SU-DHL-6 (cell line): ENCODE results near the gene GRM1.

Experiments
- H2AFZ ChIP-seq: fragments of 200-600 bp; sonication (generic); 2 replicates; pipeline ENCODE4 v1.6.1; 2014; ENCODE audit warnings: low read depth, mild to moderate bottlenecking, moderate library complexity, mixed read lengths, antibody characterized with exemption, low read length; ENCODE audit not compliant: severe bottlenecking
- H3F3A ChIP-seq: fragments of 200-600 bp; shearing (Covaris generic); 2 replicates; pipeline ENCODE4 v1.6.0; 2016; ENCODE audit warnings: antibody characterized with exemption, mild to moderate bottlenecking; ENCODE audit not compliant: insufficient read depth
- H3K27ac ChIP-seq: fragments of 200-600 bp; sonication (generic); 2 replicates; pipeline ENCODE4 v1.5.1; 2016; ENCODE audit warnings: low read depth, mild to moderate bottlenecking, low read length, moderate library complexity, mixed read lengths
- H3K27me3 ChIP-seq: fragments of 200-600 bp; sonication (generic), shearing (Covaris generic); 2 replicates; pipeline ENCODE4 v1.6.0; 2014; ENCODE audit warnings: mild to moderate bottlenecking, low read length
- H3K36me3 ChIP-seq: fragments of 200-600 bp; sonication (generic); 2 replicates; pipeline ENCODE4 v1.6.1; 2014; ENCODE audit warnings: mild to moderate bottlenecking, low read length, mixed read lengths
- H3K4me2 ChIP-seq: fragments of 300-600, 200-600 bp; shearing (Covaris generic), sonication (generic); 2 replicates; pipeline ENCODE4 v1.6.0; 2014; ENCODE audit warnings: low read length, low read depth, mild to moderate bottlenecking; ENCODE audit not compliant: poor library complexity, severe bottlenecking
- H3K4me3 ChIP-seq: fragments of 200-600 bp; sonication (generic); 2 replicates; pipeline ENCODE4 v1.5.1; 2014; ENCODE audit warnings: antibody characterized with exemption, low read length, mild to moderate bottlenecking, mixed read lengths; ENCODE audit not compliant: insufficient read depth, poor library complexity, severe bottlenecking
- H3K79me2 ChIP-seq: fragments of 200-600 bp; sonication (generic); 2 replicates; pipeline ENCODE4 v1.6.1; 2014; ENCODE audit warnings: mild to moderate bottlenecking, low read length, moderate library complexity; ENCODE audit not compliant: insufficient read depth
- H3K9ac ChIP-seq: fragments of 200-600 bp; sonication (generic); 2 replicates; pipeline ENCODE4 v1.7.0; 2014; ENCODE audit warnings: mild to moderate bottlenecking, low read length
- H3K9me2 ChIP-seq: fragments of 200-600 bp; sonication (generic); replicated peaks from 2 replicates; pipeline ENCODE4 v1.6.1; 2014; ENCODE audit warnings: low read length; ENCODE audit not compliant: insufficient read depth
- H3K9me3 ChIP-seq: fragments of 200-600 bp; sonication (generic); 2 replicates; pipeline ENCODE4 v1.6.1; 2014; ENCODE audit warnings: low read length, mixed read lengths; ENCODE audit not compliant: insufficient read depth
- H4K20me1 ChIP-seq: fragments of 200-600 bp; sonication (generic); 2 replicates; pipeline ENCODE4 v1.6.1; 2014; ENCODE audit warnings: low read depth, mild to moderate bottlenecking, antibody characterized with exemption, low read length, moderate library complexity, mixed read lengths
- EZH2phosphoT487 ChIP-seq: fragments of 200-600 bp; sonication (generic), shearing (Covaris generic); conservative IDR thresholded peaks from 2 replicates; pipeline ENCODE4 v1.6.1; 2018; ENCODE audit warnings: mild to moderate bottlenecking, antibody characterized with exemption, low read length, moderate library complexity, mixed read lengths
- TF ChIP-seq, protein P1 (sequence below): fragments of 200-600 bp; sonication (generic); IDR thresholded peaks from one replicate; pipeline ENCODE4 v1.5.1; 2017; ENCODE audit warnings: antibody characterized with exemption, mild to moderate bottlenecking, low read length, moderate library complexity; ENCODE audit not compliant: insufficient read depth, poor library complexity, severe bottlenecking

GRM1 gene

DNA sequence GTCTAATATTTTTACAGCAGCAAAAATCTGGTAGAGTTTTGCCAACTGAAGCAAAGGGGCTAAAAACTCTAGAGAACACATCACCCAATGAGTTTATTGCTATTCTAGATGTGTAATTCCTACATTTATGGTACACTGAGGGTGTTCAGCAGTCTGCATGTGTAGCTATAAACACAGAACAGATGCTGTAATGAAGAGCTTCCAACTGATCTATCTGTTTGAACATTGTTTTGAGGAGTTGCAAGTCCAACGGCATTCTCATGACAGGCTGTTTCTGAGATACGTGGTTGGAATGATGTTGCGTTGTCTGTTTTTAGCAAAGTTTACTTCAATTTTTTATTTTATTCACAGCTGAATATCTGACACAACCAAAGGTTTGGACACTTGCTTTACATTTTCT is 373.6 kb downstream of the GRM1 start:
- Histone ChIP-seq H3K27ac (no peak overlapping the region), H3K27me3 (no peaks in the 10 kb centered on the region), H4K20me1 (no peaks in the 10 kb centered on the region), H3K9ac (no peak overlapping the region), H3K4me3 (no peak overlapping the region), H3K36me3 (no peaks in the 10 kb centered on the region), H2AFZ (no peak overlapping the region), H3F3A (no peaks in the 10 kb centered on the region), H3K4me2 (no peak overlapping the region), H3K9me3 (no peaks in the 10 kb centered on the region), H3K9me2 (no peaks in the 10 kb centered on the region), H3K79me2 (no peaks in the 10 kb centered on the region)
- no peak for TF ChIP-seq EZH2phosphoT487
- TF ChIP-seq, protein P1, sequence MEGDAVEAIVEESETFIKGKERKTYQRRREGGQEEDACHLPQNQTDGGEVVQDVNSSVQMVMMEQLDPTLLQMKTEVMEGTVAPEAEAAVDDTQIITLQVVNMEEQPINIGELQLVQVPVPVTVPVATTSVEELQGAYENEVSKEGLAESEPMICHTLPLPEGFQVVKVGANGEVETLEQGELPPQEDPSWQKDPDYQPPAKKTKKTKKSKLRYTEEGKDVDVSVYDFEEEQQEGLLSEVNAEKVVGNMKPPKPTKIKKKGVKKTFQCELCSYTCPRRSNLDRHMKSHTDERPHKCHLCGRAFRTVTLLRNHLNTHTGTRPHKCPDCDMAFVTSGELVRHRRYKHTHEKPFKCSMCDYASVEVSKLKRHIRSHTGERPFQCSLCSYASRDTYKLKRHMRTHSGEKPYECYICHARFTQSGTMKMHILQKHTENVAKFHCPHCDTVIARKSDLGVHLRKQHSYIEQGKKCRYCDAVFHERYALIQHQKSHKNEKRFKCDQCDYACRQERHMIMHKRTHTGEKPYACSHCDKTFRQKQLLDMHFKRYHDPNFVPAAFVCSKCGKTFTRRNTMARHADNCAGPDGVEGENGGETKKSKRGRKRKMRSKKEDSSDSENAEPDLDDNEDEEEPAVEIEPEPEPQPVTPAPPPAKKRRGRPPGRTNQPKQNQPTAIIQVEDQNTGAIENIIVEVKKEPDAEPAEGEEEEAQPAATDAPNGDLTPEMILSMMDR, result no peak

DNA sequence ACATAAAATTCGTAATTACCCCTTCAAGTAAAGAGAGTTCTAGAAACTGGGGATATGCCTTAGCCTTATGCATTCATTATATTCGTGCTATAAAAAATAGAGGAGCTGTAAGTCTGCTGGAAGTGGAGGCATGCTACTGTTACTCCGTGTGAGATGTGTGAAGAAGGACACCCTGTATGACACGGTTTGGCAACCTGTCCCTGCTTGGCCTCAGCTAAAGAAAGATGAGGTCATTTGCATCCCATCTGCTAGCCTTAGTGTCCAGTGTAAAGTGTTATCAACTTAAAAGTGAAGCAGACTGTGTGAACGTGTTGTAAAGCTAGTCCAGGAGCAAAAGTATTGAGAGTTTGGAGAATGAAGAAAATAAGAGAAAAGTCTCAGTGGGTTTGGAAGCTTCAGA is 379.7 kb downstream of the GRM1 start:
- Histone ChIP-seq H3K36me3 (no peaks in the 10 kb centered on the region), H3K27ac (no peak overlapping the region), H3K4me2 (no peak overlapping the region), H3K9ac (no peak overlapping the region), H3K4me3 (no peak overlapping the region), H3K79me2 (no peaks in the 10 kb centered on the region), H4K20me1 (no peaks in the 10 kb centered on the region), H3F3A (no peaks in the 10 kb centered on the region), H3K27me3 (no peaks in the 10 kb centered on the region), H3K9me3 (no peaks in the 10 kb centered on the region), H2AFZ (no peak overlapping the region), H3K9me2 (no peaks in the 10 kb centered on the region)
- no peak for TF ChIP-seq EZH2phosphoT487
- TF ChIP-seq, protein P1, result no peak

DNA sequence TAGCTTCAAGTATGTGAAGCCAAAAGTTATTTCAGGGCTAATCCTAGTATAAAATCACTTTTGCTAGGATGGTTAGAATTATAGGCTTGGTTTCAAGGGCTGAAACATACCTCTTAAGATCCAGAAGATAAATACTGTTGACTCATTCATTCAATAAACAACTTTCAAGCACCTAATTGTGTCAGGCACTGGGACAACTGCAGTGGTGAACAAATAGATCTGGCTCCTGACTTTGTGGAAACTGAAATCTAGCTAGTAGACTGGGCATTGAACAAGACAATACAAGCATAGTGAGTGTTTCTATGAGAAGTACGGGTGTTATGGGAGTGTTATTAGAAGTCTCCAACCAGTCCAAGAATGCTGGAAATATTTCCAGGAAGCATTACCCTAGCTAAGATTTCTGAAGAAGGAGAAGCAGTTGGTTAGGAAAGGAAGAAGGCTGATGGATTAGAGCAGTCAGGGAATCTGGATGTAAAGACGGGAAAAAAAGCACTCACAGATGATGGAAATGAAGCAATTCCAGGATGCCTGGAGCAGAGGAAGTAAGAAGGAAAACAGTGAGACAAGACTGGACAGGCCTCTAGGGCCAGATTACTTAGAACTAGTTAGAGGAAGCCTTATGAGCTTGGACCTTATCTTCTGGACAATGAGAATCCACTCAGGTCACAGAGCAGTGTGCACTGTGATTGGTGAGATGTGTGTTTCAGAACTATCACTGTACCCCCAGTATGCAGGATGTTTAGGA is 382.2 kb downstream of the GRM1 start:
- TF ChIP-seq, protein P1, result no peak
- TF ChIP-seq EZH2phosphoT487, result no peak
- Histone ChIP-seq H2AFZ (no peak overlapping the region), H3K27me3 (no peaks in the 10 kb centered on the region), H3K9me3 (no peaks in the 10 kb centered on the region), H3K4me3 (no peak overlapping the region), H4K20me1 (no peaks in the 10 kb centered on the region), H3K9me2 (no peaks in the 10 kb centered on the region), H3K36me3 (no peaks in the 10 kb centered on the region), H3K79me2 (no peaks in the 10 kb centered on the region), H3K9ac (no peak overlapping the region), H3K4me2 (no peak overlapping the region), H3F3A (no peaks in the 10 kb centered on the region), H3K27ac (no peak overlapping the region)
